Activated CD4-positive, alpha-beta T cell treated with anti-CD3 and anti-CD28 coated beads, Interleukin-10, Interleukin-2, amounts not matched to agents 100 ng/mL and 50 ng/mL, durations not matched to agents 16 hours and 8 hours (primary cell): ENCODE results near the gene BBIP1.

ENCODE experiments used
- DNase-seq: peaks from one replicate; pipeline ENCODE4 v3.0.0-alpha.2; 2020

BBIP1 gene

DNA sequence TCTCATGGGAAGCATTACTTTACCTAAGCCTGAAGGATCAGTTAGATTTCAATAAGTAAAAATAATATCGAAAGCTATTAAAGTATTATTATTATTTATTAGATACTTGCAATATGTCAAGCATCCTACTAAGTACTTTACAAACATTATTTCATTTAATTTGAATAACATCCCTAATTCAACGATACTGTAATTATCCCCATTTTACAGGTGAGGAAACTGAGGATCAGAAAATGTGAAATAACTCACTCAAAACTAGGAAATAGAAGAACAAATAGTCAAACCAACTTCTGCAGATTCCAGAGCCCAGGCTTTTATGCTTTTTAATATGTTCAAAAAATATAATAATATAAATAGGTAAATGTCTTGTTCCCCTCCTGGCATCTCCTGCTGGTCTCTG lies 57.5 kb downstream of the BBIP1 start:
- DNase-seq = no peak

DNA sequence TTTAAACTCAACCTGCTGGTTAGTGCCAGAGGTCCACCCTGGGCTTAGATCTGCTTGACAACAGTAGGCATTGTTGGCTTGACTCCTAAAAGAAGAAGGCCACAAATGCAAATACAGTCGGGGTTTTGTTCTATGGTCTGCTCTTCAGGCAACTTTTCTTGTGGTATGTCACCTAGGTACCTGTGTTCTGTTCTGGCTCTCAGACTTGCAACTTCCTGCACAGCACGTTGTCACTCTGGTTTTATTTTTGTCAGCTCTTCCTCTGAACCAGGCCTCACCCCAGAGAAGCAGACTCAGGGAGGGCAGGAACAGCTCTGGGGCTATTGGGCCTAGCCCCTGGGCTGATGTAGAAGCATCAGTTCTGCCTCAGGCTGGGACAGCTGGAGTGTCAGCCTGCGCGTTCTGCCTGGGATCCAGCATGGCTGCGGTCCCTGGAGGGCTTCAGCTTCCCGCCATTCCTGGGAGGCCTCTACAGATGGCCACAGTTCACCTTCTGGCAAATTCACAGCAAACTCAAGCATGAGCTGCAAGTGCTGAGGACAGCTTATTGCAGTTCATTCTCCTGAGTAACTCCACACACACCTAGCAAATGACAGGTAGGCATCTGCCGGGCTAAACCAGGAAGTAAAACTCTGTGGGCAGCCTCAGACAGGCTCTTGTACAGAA lies 58.3 kb downstream of the BBIP1 start:
- DNase-seq = peak; percentile 46

DNA sequence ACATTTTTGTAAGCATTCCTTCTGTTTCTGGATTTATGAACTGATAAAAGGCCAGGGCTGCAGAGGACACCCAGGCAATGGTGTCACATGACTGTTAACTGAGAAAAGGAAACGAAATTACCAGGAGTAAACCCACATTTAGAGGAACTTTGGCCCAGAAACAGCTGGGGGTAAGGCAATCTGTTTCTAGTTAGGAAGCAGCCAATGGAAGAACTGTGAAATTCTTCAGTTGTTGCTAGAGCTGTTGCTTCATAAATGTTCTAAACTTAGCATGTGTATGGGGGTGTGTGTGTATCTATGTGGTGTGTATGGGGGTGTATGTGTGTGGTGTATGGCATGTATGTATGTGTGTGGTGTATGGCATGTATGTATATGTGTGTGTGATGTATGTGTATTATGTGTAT lies 59.0 kb downstream of the BBIP1 start:
- no peak for DNase-seq

DNA sequence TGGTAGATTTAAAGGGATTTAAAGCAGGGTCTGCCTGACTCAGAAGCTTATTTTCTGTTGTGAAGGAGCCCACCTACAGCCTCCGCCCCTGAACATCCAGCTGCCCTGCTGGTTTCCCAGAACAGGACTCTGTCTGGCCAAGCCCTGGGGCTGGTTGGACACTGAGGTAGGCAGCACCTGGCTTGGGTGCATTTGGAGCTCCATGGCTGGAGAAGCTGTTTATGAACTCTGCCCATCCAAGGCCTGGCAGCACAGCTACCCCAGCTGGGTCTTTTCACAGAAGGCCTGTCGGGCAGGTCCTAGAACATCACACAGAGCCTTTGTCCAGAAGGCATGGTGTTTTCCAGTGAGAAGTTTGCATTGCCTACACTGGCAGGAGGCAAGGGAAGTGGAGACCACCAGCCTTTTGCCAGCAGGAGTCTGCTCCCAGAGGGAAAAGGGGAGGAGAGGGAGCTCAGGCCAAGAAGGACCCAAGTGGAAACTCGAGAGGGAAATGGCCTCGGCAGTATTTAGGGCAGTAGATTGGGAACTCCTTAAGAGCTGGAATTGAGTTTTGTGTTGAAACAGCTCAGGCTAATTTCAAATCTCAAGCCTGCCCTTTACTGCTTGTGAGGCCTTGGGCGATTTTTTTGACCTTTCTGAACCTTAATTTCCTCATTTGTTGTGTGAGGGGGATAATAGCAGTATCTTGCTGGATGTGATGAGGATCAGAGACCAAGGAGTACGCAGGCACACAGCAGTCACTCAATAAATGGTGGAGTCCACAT lies 59.6 kb downstream of the BBIP1 start:
- DNase-seq = no peak

DNA sequence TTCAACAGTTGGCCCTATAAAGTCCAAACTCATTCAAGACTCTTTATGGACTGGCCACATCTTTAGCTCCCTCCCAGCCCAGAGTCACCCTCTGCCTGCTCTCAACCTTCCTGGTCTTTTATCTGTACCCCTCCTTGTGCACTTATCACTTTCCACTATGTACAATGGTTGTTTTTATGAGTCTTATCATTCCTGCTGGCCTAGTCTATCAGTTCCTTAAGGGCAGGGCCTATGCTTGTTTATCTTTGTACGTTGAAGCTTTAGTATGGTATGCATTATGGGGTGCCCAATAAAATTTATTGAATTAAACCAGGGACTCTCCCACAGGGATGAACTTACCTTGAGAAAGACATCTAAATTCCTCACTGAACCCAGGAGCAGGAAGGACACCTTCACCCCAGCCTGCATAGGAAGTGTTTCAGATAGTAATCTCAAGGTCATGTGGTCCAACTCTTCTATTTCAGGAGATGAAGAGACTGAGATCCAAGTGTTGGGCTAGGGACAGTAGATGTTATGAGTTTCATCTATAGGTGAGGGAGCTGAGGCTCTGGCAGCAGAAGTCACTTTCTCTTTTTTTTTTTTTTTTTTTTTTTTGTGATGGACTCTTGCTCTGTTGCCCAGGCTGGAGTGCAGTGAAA lies 60.6 kb downstream of the BBIP1 start:
- DNase-seq = no peak

DNA sequence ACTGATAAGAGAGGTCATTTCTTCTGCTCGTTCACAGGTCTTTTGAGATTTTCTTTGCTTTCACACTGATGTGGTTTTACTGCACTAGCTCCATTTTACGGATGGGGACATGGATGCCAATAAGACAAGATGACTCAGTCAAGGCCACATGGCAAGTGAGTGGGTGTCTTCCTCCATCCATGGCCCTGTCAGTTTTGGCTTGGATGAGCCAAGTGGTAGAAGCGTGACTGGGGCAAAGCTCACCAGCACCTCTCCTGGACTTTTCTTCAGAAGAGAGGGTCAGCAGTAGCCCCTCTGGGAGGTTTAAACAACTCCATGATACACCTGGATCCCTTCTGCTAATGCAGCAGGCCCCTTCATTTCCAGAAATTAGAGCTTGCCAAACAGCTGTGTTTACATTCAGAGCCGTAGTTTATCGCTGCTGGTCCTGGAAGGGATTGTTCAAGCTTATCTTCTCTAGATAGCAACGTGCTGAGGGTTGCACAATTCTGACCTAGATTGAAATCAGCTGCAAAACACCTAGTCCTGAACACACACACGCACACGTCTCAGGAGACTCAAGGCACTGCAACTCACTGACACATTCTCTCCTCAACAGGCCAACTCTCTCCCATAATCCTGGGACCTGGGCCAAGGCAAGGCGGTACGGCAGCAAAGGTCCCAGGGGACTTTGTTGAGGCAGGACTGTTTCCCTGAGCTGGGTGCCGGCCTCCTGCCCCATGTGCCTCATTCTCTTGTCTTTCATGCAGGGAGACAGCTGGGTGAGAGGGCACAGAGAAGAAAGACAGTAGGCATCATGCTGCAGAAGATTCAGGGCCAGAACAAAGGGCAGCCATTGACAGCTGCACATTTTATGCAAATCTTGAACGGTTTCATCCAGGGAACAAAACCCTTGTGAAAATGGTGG lies 61.5 kb downstream of the BBIP1 start:
- DNase-seq = peak; percentile 54

DNA sequence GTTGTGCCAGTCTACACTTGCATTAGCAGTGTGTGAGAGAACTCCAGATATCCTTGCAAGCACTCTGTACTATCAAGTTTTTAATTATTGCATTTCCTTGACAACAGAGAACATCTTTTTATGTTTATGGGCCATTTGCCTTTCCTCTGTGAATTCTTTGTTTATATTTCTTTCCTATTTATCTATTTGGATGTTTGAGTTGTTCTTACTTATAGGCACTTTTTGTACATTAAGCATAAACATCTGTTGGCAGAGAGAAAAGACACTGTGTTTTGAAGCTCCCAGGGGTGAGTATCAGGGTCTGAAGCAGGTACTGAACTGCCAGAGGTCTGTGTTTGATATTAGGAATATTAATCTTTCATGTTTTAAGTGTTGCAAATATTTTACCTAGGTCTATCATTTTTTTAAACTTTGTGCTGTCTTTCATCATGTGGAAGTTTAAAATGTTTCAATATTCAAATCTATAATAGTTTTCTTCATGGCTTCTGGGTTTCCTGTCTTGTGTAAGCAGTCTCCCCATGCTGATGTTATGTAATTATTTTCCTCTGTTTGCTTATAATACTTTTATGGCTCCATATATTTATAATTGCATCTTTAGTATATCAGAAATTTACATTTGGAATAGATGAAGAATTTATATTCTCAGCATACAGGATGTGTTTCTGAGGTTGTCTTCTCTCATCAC lies 64.9 kb downstream of the BBIP1 start:
- DNase-seq = no peak

DNA sequence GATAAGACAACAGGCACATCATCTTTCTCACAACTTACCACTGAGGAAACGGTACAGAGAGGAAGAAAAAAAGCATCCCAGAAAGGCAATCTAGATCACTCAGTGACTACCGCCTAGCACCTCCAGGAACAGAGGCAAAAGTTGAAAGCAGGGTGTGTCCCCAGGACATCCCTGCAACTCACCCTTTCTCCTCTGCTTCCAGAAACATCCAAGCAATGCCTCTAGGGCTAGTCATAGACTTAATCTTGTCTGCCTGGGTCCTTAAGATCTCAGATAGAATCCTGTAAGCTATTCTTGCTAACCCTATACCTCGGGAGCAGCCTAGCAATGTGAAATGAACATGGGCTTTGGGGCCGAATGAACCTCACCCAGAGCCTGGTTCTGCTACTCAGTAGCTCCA lies 66.0 kb downstream of the BBIP1 start:
- no peak for DNase-seq

DNA sequence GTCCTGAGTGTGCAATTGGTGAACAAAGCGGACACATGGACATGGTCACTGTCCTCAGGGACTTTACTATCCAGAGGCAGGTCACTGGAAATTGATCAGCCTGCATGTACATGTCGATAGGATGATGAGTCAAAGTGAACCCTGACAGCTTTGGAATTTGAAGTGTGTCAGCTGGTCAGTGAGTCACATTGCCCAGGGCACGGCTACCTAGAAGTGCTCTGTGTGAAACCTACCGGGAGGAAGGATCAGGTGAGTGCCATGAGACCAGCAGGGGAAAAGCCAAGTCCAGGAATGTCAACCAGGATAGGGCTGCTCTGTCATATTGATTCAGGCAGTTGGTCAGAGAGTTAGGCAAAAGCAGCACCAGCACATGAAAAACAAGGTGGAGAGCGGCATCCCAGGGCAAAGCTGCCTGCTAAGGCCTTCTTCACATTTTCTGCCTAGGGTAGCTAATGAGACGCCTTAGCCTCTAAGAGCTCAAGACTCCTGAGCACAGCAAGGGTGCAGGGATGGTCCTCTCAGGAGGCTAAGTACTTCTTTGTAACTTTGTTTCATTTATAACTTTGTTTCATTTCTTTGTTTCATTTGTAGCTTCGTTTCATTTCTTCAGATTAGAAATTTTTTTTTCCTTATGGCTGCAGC lies 66.6 kb downstream of the BBIP1 start:
- DNase-seq = peak; percentile 69

DNA sequence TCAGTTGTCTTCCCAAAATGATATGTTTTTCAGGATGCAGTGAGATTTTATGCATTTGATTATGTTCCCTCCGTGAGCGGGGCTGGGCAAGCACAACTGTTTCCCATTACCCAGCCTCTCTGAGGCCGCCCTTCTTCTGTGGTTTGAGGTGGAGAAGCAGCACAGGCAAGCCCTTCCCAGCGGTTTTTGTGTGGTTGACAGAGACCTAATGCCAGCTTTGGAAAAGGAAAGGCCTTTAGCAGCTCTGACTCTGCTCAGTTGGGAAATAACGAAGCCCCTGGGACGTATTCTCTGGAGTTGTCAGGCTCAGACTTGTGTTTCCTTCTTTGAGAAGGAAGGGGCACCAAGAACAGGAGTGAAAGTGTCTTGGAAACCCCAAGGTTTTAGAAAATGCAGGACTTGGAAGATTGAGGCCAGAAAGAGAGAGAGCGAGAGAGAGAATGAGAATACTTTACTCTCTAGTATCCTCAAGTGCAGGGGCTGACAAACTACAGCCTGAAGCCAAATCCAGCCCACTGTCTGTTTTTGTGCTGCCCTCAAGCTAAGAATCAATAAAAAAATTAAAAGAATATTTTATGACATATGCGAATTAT lies 67.9 kb downstream of the BBIP1 start:
- DNase-seq = peak; percentile 37

DNA sequence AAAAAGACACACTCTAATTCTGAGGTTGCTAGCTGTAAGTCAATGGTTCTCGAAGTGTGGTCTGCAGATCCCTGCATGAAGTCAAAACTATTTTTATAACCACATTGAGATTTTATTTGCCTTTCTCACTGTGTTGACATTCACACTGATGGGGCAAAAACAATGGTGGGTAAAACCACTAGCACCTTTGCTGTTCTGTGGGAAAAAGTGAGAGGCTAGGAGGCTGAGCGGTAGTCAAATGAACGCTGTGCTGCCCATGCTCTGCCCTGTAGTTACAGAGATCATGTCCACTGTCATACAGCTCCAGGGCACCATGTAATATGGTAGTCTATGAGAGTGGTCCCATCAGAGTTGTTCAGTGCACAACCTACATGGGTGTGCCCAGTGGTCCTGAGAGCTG lies 68.9 kb downstream of the BBIP1 start:
- DNase-seq = no peak
